H9 (cell line): Measurements from ENCODE around the gene WDR7. TPM values are rescaled to one million over a fixed set of nuclear protein-coding genes. Genes with fewer than 3 reads are reported as not detected.

Source experiments
- DNase-seq: peaks from one replicate; pipeline ENCODE4 v3.0.0-alpha.2; 2017
- H2AFZ ChIP-seq: one replicate; pipeline ENCODE4 v1.6.1; 2013; ENCODE audit warnings: mild to moderate bottlenecking, low read length, control low read depth, moderate library complexity
- H2AK5ac ChIP-seq: 2 replicates; pipeline ENCODE4 v1.6.1; 2013; ENCODE audit warnings: low read length, control low read depth, mixed read lengths; ENCODE audit not compliant: insufficient read length
- H2BK120ac ChIP-seq: one replicate; pipeline ENCODE4 v1.6.1; 2013; ENCODE audit warnings: low read depth, mild to moderate bottlenecking, low read length, control low read depth, inconsistent platforms; ENCODE audit not compliant: poor library complexity, severe bottlenecking
- H2BK12ac ChIP-seq: 2 replicates; pipeline ENCODE4 v1.6.1; 2013; ENCODE audit warnings: low read length, control low read depth, mixed read lengths, low read depth; ENCODE audit not compliant: insufficient read length
- H2BK15ac ChIP-seq: 2 replicates; pipeline ENCODE4 v1.6.1; 2013; ENCODE audit warnings: low read depth, low read length, control low read depth
- H2BK20ac ChIP-seq: one replicate; pipeline ENCODE4 v1.6.1; 2013; ENCODE audit warnings: low read depth, mild to moderate bottlenecking, low read length, control low read depth, inconsistent platforms; ENCODE audit not compliant: poor library complexity, severe bottlenecking
- H2BK5ac ChIP-seq: 2 replicates; pipeline ENCODE4 v1.6.1; 2013; ENCODE audit warnings: low read length, control low read depth, mixed read lengths; ENCODE audit not compliant: insufficient read length
- H3K14ac ChIP-seq: 2 replicates; pipeline ENCODE4 v1.6.1; 2013; ENCODE audit warnings: low read length, control low read depth; ENCODE audit not compliant: insufficient read depth
- H3K18ac ChIP-seq: 2 replicates; pipeline ENCODE4 v1.6.1; 2013; ENCODE audit warnings: low read depth, mild to moderate bottlenecking, mixed read lengths, low read length, control low read depth; ENCODE audit not compliant: insufficient read length
- H3K23ac ChIP-seq: 2 replicates; pipeline ENCODE4 v1.6.1; 2013; ENCODE audit warnings: low read length, control low read depth, mixed read lengths, low read depth; ENCODE audit not compliant: insufficient read length
- H3K23me2 ChIP-seq: 2 replicates; pipeline ENCODE4 v1.6.1; 2013; ENCODE audit warnings: low read depth, mild to moderate bottlenecking, mixed read lengths, low read length, control low read depth; ENCODE audit not compliant: insufficient read length, poor library complexity, severe bottlenecking
- H3K27ac ChIP-seq: 2 replicates; pipeline ENCODE4 v1.5.1; 2013; ENCODE audit warnings: low read length, control low read depth, mixed read lengths, low read depth; ENCODE audit not compliant: insufficient read length
- H3K27me3 ChIP-seq: 2 replicates; pipeline ENCODE4 v1.6.1; 2013; ENCODE audit warnings: low read length, control low read depth, inconsistent platforms; ENCODE audit not compliant: insufficient read depth
- H3K4ac ChIP-seq: 2 replicates; pipeline ENCODE4 v1.6.1; 2013; ENCODE audit warnings: low read depth, mild to moderate bottlenecking, control low read depth, inconsistent platforms, low read length, moderate library complexity
- H3K4me1 ChIP-seq: 2 replicates; pipeline ENCODE4 v1.6.1; 2013; ENCODE audit warnings: low read length, control low read depth, inconsistent platforms; ENCODE audit not compliant: insufficient read depth
- H3K4me2 ChIP-seq: 2 replicates; pipeline ENCODE4 v1.6.1; 2013; ENCODE audit warnings: low read length, control low read depth, mixed read lengths; ENCODE audit not compliant: insufficient read length, insufficient read depth
- H3K56ac ChIP-seq: 2 replicates; pipeline ENCODE4 v1.6.1; 2013; ENCODE audit warnings: low read depth, mild to moderate bottlenecking, mixed read lengths, low read length, control low read depth; ENCODE audit not compliant: insufficient read length
- H3K79me1 ChIP-seq: 2 replicates; pipeline ENCODE4 v1.6.1; 2013; ENCODE audit warnings: low read depth, mild to moderate bottlenecking, moderate library complexity, low read length, control low read depth, inconsistent platforms; ENCODE audit not compliant: insufficient read depth, poor library complexity, severe bottlenecking
- H3K79me2 ChIP-seq: 2 replicates; pipeline ENCODE4 v1.6.1; 2013; ENCODE audit warnings: low read length, control low read depth, inconsistent platforms; ENCODE audit not compliant: insufficient read depth
- H3K9ac ChIP-seq: 2 replicates; pipeline ENCODE4 v1.6.1; 2013; ENCODE audit warnings: low read length, control low read depth, mixed read lengths; ENCODE audit not compliant: insufficient read length; ENCODE audit errors: extremely low read depth
- H3K9me3 ChIP-seq: one replicate; pipeline ENCODE4 v1.6.1; 2013; ENCODE audit warnings: low read depth, low read length, inconsistent platforms; ENCODE audit not compliant: control insufficient read depth
- H3T11ph ChIP-seq: one replicate; pipeline ENCODE4 v1.6.1; 2013; ENCODE audit warnings: mild to moderate bottlenecking, low read length, control low read depth, inconsistent platforms
- H4K20me1 ChIP-seq: one replicate; pipeline ENCODE4 v1.6.1; 2013; ENCODE audit not compliant: control insufficient read depth, insufficient read length, insufficient read depth
- H4K5ac ChIP-seq: 2 replicates; pipeline ENCODE4 v1.6.1; 2013; ENCODE audit warnings: low read depth, mild to moderate bottlenecking, mixed read lengths, low read length, control low read depth; ENCODE audit not compliant: insufficient read length
- H4K8ac ChIP-seq: replicated peaks from 2 replicates; pipeline ENCODE4 v1.6.1; 2013; ENCODE audit warnings: low read length, control low read depth, mixed read lengths, low read depth; ENCODE audit not compliant: insufficient read length
- H4K91ac ChIP-seq: 2 replicates; pipeline ENCODE4 v1.6.1; 2013; ENCODE audit warnings: low read depth, mild to moderate bottlenecking, moderate library complexity, mixed read lengths, low read length, control low read depth; ENCODE audit not compliant: insufficient read length
- H3K27ac Mint-ChIP-seq, 3 experiments: 2 replicates in 2 of 3; 3 replicates in 1 of 3; pipeline ENCODE4 v1.8.0; 2020 to 2021; ENCODE audit warnings: mixed read lengths in 3 of 3, mild to moderate bottlenecking in 1 of 3, moderate library complexity in 1 of 3
- H3K27me3 Mint-ChIP-seq: 2 replicates; pipeline ENCODE4 v1.8.0; 2021; ENCODE audit warnings: low read depth, mild to moderate bottlenecking, moderate library complexity, mixed read lengths
- H3K36me3 Mint-ChIP-seq, 3 experiments: 2 replicates in 2 of 3; 3 replicates in 1 of 3; pipeline ENCODE4 v1.8.0; 2020 to 2021; ENCODE audit warnings: low read depth in 3 of 3, mixed read lengths in 3 of 3; ENCODE audit not compliant: insufficient read depth in 1 of 3
- H3K4me1 Mint-ChIP-seq, 2 experiments: 2 replicates each; pipeline ENCODE4 v1.8.0; 2020; ENCODE audit warnings: mixed read lengths in 2 of 2
- H3K4me3 Mint-ChIP-seq, 2 experiments: 2 replicates in 1 of 2; 3 replicates in 1 of 2; pipeline ENCODE4 v1.8.0; 2020 to 2021; ENCODE audit warnings: mild to moderate bottlenecking in 2 of 2, mixed read lengths in 2 of 2, moderate library complexity in 1 of 2
- H3K9me3 Mint-ChIP-seq, 2 experiments: 2 replicates in 1 of 2; 3 replicates in 1 of 2; pipeline ENCODE4 v1.8.0; 2020; ENCODE audit warnings: mild to moderate bottlenecking in 2 of 2, mixed read lengths in 2 of 2, moderate library complexity in 1 of 2
- CTCF ChIP-seq: fragments of 200-600 bp; sonication (generic); conservative IDR thresholded peaks from 3 replicates; pipeline ENCODE4 v1.8.0; 2021; ENCODE audit warnings: antibody characterized with exemption, mild to moderate bottlenecking
- WGBS: extraction: QIAGEN DNeasy Blood & Tissue Kit; methylation state at CpG from one replicate; pipeline ENCODE4 v1.1.7; 2013; ENCODE audit warnings: missing lambda C conversion rate, low lambda C conversion rate, mixed read lengths; ENCODE audit not compliant: insufficient read length; ENCODE audit errors: extremely low coverage; 5-methylcytosine and 5-hydroxymethylcytosine counted together
- total RNA-seq: library from RNA; stranded (reverse); gene quantifications from 2 replicates; pipeline ENCODE4 v1.2.1, GENCODE V29; 2021

WDR7 gene
- total RNA-seq, 1 experiment from 2014 or later = 14.8 TPM

GRCh38 chr18:56861244-56861643 is 210.1 kb downstream of the WDR7 start:
- H3K9ac ChIP-seq = no peak overlapping the region
- no peak overlapping the region for H3T11ph ChIP-seq
- H3K79me2 ChIP-seq = no peaks in the 10 kb centered on the region
- H4K91ac ChIP-seq = no peak overlapping the region
- H3K4me1 Mint-ChIP-seq = no peaks in the 10 kb centered on the region
- H4K8ac ChIP-seq = no peak overlapping the region
- TF ChIP-seq CTCF = no peak
- no peak overlapping the region for H3K56ac ChIP-seq
- DNase-seq = no peak
- no peak overlapping the region for H2AK5ac ChIP-seq
- no peak overlapping the region for H2BK12ac ChIP-seq
- H2BK5ac ChIP-seq = no peak overlapping the region
- no peaks in the 10 kb centered on the region for H3K23me2 ChIP-seq
- H3K14ac ChIP-seq = no peak overlapping the region
- H3K27ac ChIP-seq = no peak overlapping the region
- H3K4ac ChIP-seq = no peak overlapping the region
- H3K27ac Mint-ChIP-seq = no peak overlapping the region
- H3K23ac ChIP-seq = no peak overlapping the region
- no peaks in the 10 kb centered on the region for H3K9me3 ChIP-seq
- no peaks in the 10 kb centered on the region for H4K20me1 ChIP-seq
- no peak overlapping the region for H3K18ac ChIP-seq
- no peaks in the 10 kb centered on the region for H3K27me3 ChIP-seq
- H3K4me2 ChIP-seq = no peak overlapping the region
- H4K5ac ChIP-seq = no peak overlapping the region
- WGBS = no CpG with 5 or more reads among the region's 6 CpGs
- no peak overlapping the region for H2BK20ac ChIP-seq
- no peaks in the 10 kb centered on the region for H3K27me3 Mint-ChIP-seq
- no peaks in the 10 kb centered on the region for H3K9me3 Mint-ChIP-seq
- H2AFZ ChIP-seq = no peak overlapping the region
- no peak overlapping the region for H2BK15ac ChIP-seq
- H3K79me1 ChIP-seq = no peaks in the 10 kb centered on the region
- no peaks in the 10 kb centered on the region for H3K36me3 Mint-ChIP-seq
- no peak overlapping the region for H3K4me3 Mint-ChIP-seq
- H2BK120ac ChIP-seq = no peak overlapping the region
- H3K4me1 ChIP-seq = no peaks in the 10 kb centered on the region
